SH-SY5Y (cell line): ENCODE data around the gene ITPRIPL1.

ENCODE experiments used
- GATA2 ChIP-seq: IDR thresholded peaks from 2 replicates; pipeline ENCODE4 v1.6.1; 2011; ENCODE audit warnings: mild to moderate bottlenecking, low read depth, low read length
- GATA3 ChIP-seq: IDR thresholded peaks from 2 replicates; pipeline ENCODE4 v1.6.1; 2011; ENCODE audit warnings: low read depth, mild to moderate bottlenecking, low read length, moderate library complexity

DNA sequence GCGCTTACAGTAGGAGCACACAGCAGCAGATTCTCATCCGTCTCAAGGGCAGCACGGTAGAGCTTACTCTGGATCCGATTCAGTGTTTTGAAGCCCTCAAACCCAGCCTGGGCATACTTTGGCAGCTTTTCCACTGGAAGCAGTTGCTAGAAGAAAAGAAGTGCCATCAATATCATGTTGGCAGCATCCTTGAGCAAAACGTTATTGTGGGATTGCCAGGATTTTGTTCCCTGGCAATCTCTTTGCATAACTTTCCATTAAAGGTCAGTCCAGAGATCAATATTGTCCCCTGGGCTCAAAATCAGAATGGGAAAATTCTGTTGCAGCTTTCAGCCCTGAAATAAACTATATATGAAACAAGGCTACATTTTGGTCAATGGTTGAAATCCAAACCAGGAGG is 28.2 kb upstream of the ITPRIPL1 start:
- no peak for TF ChIP-seq GATA2
- no peak for TF ChIP-seq GATA3
